Nephron (organoid): ENCODE data around the gene CTRB1.
"Not testable (repeated sequence)": the region's sequence is repeated elsewhere in the genome, so short reads cannot be mapped to it uniquely, and the experiment has no call there.

Experiments
- H3K27ac Mint-ChIP-seq, 3 experiments: 2 replicates each; pipeline ENCODE4 v1.8.0; 2020; ENCODE audit warnings: mixed read lengths in 3 of 3, mild to moderate bottlenecking in 2 of 3, moderate library complexity in 1 of 3
- H3K27me3 Mint-ChIP-seq: 2 replicates; pipeline ENCODE4 v1.8.0; 2021; ENCODE audit warnings: low read depth, mild to moderate bottlenecking, moderate library complexity, mixed read lengths
- H3K36me3 Mint-ChIP-seq: 2 replicates; pipeline ENCODE4 v1.8.0; 2020; ENCODE audit warnings: low read depth, mixed read lengths
- H3K4me1 Mint-ChIP-seq: 2 replicates; pipeline ENCODE4 v1.8.0; 2020; ENCODE audit warnings: mixed read lengths
- H3K4me3 Mint-ChIP-seq, 3 experiments: 2 replicates each; pipeline ENCODE4 v1.8.0; 2020; ENCODE audit warnings: mild to moderate bottlenecking in 3 of 3, mixed read lengths in 3 of 3, moderate library complexity in 2 of 3
- H3K9me3 Mint-ChIP-seq: 2 replicates; pipeline ENCODE4 v1.8.0; 2020; ENCODE audit warnings: mixed read lengths
- CTCF ChIP-seq, 3 experiments: fragments of 200-600 bp; sonication (generic); IDR thresholded peaks; one replicate each; pipeline ENCODE4 v1.5.0; 2021; ENCODE audit warnings: antibody characterized with exemption in 3 of 3; ENCODE audit not compliant: unreplicated experiment in 3 of 3

CTRB1 gene

DNA sequence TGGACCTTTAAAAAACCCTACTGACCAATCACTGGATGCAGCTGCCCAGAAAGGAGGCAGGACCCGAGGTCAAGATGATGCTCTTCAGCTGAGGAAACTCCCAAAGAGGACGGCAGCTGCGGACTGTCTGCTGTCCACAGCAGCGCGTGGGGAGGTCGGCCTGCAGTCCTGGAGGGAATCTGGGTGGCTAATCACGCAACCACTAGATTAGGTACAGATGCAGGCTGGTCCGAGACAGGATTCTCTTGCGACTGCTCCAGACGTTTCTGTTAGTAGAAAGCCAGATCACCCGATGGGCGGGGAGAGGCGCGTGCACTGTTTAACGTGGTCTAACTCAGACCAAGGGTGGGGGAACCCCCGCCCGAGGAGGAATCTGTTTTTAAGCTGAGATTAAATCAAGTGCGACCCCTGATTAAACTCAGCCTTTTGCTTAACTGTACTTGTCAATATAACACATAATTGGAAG lies 20.6 kb upstream of the CTRB1 start:
- Mint-ChIP-seq H3K9me3 (no peaks in the 10 kb centered on the region), H3K27ac (no peak overlapping the region), H3K4me3 (no peak overlapping the region), H3K36me3 (no peaks in the 10 kb centered on the region), H3K27me3 (peaks cover 8% of the 10 kb centered on the region), H3K4me1 (no peaks in the 10 kb centered on the region)
- TF ChIP-seq CTCF (IDR thresholded peaks at IDR 0.05; ENCODE audit: unreplicated experiment in 3 of 3), result no peak

- Mint-ChIP-seq H3K36me3 (no peaks in the 10 kb centered on the region), H3K27me3 (peaks cover 4% of the 10 kb centered on the region), H3K9me3 (no peaks in the 10 kb centered on the region), H3K4me1 (no peaks in the 10 kb centered on the region), H3K27ac (no peak overlapping the region), H3K4me3 (no peak overlapping the region)
- TF ChIP-seq CTCF (IDR thresholded peaks at IDR 0.05; ENCODE audit: unreplicated experiment in 3 of 3), result no peak
These were observed 16.7 kb upstream of the CTRB1 start for GRCh38 chr16:75202069-75202590.

DNA sequence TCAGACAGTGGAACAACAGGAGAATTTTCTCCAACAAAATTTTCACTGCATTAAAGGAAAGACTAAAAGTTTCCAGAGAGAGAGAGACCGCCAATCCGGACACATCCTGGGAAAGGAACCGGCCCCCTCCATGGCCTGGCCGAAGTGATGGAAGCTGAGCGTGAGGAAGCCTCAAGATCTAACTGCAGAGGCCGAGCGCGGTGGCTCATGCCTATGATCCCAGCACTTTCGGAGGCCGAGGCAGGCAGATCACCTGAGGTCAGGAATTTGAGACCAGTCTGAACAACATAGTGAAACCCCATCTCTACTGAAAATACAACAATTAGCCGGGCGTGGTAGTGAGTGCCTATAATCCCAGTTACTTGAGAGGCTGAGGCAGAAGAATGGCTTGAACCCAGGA lies 15.7 kb upstream of the CTRB1 start:
- Mint-ChIP-seq H3K27ac (no peak overlapping the region), H3K4me3 (no peak overlapping the region), H3K9me3 (no peaks in the 10 kb centered on the region), H3K4me1 (no peaks in the 10 kb centered on the region), H3K27me3 (peaks cover 2% of the 10 kb centered on the region), H3K36me3 (no peaks in the 10 kb centered on the region)
- TF ChIP-seq CTCF (IDR thresholded peaks at IDR 0.05; ENCODE audit: unreplicated experiment in 3 of 3), result no peak

GRCh38 chr16:75203667-75204409 lies 14.9 kb upstream of the CTRB1 start:
- Mint-ChIP-seq H3K4me1 (peaks cover 6% of the 10 kb centered on the region), H3K27me3 (no peaks in the 10 kb centered on the region), H3K27ac (no peak overlapping the region), H3K4me3 (no peak overlapping the region), H3K9me3 (no peaks in the 10 kb centered on the region), H3K36me3 (no peaks in the 10 kb centered on the region)
- no peak for TF ChIP-seq CTCF (IDR thresholded peaks at IDR 0.05; ENCODE audit: unreplicated experiment in 3 of 3)

DNA sequence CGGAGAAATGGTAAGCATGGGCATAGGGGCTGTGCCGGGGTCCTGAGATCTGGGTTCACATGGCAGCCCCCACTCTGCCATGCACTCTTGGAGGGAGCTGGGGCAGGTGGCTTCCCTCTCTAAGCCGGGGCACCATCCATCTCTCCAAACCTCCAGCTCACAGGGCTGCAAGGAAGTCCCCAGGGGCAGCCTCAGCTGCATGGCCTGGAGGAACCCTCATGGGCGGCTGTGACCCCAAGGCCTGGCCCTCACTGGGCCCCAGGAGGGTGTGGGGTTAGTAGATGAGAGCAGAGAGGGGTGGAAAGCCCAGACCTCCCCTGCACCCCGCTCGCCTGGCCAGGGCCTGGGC lies 14.4 kb upstream of the CTRB1 start:
- H3K9me3 Mint-ChIP-seq, result no peaks in the 10 kb centered on the region
- H3K4me1 Mint-ChIP-seq, result peaks cover 6% of the 10 kb centered on the region
- TF ChIP-seq CTCF (IDR thresholded peaks at IDR 0.05; ENCODE audit: unreplicated experiment in 3 of 3), result no peak
- no peak overlapping the region for H3K27ac Mint-ChIP-seq
- no peaks in the 10 kb centered on the region for H3K36me3 Mint-ChIP-seq
- no peaks in the 10 kb centered on the region for H3K27me3 Mint-ChIP-seq
- H3K4me3 Mint-ChIP-seq, result no peak overlapping the region

DNA sequence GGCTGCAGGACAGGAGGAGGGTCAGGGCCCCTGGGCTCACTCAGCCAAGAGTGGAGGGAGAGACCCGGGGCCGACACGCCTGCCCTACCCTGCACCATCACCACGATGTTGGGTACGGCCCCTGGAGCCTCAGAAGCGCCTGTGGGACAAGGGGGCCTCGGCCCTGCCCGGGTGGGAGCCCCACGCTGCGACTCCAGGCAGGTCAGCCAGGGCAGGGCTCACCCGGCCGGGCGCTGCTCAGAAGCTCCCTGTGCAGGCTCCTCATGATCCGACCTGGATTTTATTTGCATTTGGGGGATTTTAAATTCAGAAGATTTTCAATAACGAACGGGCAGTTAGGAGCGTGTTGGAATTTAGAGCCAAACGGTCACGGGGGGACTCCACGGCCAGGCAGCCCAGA lies 13.9 kb upstream of the CTRB1 start:
- not testable (repeated sequence) for H3K9me3 Mint-ChIP-seq, H3K27ac Mint-ChIP-seq, H3K4me1 Mint-ChIP-seq, H3K36me3 Mint-ChIP-seq, H3K27me3 Mint-ChIP-seq, H3K4me3 Mint-ChIP-seq

GRCh38 chr16:75205438-75205837 lies 13.3 kb upstream of the CTRB1 start:
- H3K4me3 Mint-ChIP-seq, H3K4me1 Mint-ChIP-seq, H3K27ac Mint-ChIP-seq, H3K36me3 Mint-ChIP-seq, H3K9me3 Mint-ChIP-seq, H3K27me3 Mint-ChIP-seq: not testable (repeated sequence)

- H3K27me3 Mint-ChIP-seq, H3K36me3 Mint-ChIP-seq, H3K4me1 Mint-ChIP-seq, H3K4me3 Mint-ChIP-seq, H3K9me3 Mint-ChIP-seq, H3K27ac Mint-ChIP-seq: not testable (repeated sequence)
These were observed 12.6 kb upstream of the CTRB1 start for GRCh38 chr16:75205961-75206748.
